ENCODE measurements around the gene SDK1.

SDK1 gene

DNA sequence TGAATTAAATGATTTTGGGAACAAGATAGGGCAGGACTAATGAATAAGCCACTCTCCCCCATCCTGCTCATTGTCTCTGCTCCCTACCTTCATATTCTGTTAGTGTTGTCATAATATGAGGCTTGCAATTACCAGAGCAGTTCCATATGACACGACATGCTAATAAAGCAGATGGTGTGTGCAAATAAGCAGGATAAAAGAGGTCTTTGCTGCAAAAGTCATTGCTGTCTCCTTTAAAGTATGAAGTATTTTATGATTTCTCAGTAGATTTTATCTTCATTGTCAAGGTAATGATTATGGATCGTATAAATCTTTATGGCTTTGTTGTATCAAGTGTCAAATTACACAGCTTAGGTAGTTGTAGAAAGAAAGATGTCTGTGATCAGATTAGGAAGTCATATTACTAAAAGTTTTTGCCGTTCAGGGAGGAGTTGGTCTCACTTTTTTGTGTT, 114.8 kb downstream of the SDK1 start:
- Histone ChIP-seq H3K4me1 (ENCODE audit: control insufficient read depth, insufficient read depth, low read length) (no peaks in the 10 kb centered on the region), H3K4me3 (ENCODE audit: low read length in 2 of 2) (no peak overlapping the region), H3K27ac (ENCODE audit: low read length) (no peak overlapping the region), H3K27me3 (ENCODE audit: control insufficient read depth in 1 of 2, insufficient read depth in 2 of 2, low read length in 2 of 2) (no peaks in the 10 kb centered on the region), H3K9ac (ENCODE audit: low read length in 2 of 2) (no peak overlapping the region), H3K9me3 (ENCODE audit: control insufficient read depth in 2 of 2, low read length in 2 of 2) (no peaks in the 10 kb centered on the region), H3K36me3 (ENCODE audit: control insufficient read depth in 2 of 2, insufficient read depth in 2 of 2, low read length in 2 of 2) (no peaks in the 10 kb centered on the region)

DNA sequence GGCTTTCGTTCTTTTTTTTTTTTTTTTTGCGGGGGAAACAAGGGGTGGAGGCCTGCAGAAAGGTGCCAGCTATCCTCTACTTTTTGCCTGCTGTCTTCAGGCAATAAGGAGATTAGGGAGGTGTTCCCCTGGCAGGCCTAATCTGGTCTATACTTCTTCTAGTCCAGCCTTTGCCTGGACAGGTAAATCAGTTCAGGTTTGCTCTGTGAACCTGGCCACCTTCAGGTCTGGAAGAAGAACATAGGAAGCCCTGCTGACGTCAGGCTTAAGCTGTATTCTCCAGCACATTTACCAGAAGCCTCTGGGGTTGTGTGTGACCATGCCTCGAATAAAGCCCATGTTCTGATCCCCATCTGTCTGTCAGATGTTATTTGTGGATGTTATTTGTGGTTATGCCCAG, 115.4 kb downstream of the SDK1 start:
- Histone ChIP-seq H3K4me3 (ENCODE audit: low read length in 2 of 2) (no peak overlapping the region), H3K36me3 (ENCODE audit: control insufficient read depth in 2 of 2, insufficient read depth in 2 of 2, low read length in 2 of 2) (no peaks in the 10 kb centered on the region), H3K27me3 (ENCODE audit: control insufficient read depth in 1 of 2, insufficient read depth in 2 of 2, low read length in 2 of 2) (no peaks in the 10 kb centered on the region), H3K9me3 (ENCODE audit: control insufficient read depth in 2 of 2, low read length in 2 of 2) (no peaks in the 10 kb centered on the region), H3K27ac (ENCODE audit: low read length) (no peak overlapping the region), H3K9ac (ENCODE audit: low read length in 2 of 2) (no peak overlapping the region), H3K4me1 (ENCODE audit: control insufficient read depth, insufficient read depth, low read length) (no peaks in the 10 kb centered on the region)

DNA sequence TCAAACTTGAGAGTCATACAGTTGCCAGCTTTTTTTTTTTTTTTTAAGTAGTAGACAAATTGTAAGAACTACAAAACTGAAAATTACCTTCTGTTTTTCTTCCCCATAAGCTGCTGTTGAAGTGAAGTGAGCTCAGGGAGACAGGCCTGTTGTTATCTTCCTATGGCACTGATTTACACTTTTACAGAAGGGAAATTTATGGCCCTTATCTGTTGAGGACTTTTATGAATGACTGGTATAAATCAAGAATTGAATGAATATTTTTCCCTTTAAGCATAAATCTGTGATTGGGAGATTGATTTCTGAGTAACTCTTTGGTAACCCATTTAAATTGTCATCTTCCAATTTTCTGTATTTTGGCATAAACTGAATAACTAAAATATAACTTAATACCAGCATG, 124.0 kb downstream of the SDK1 start:
- Histone ChIP-seq H3K27ac (ENCODE audit: low read length) (no peak overlapping the region), H3K27me3 (ENCODE audit: control insufficient read depth in 1 of 2, insufficient read depth in 2 of 2, low read length in 2 of 2) (no peaks in the 10 kb centered on the region), H3K4me1 (ENCODE audit: control insufficient read depth, insufficient read depth, low read length) (no peaks in the 10 kb centered on the region), H3K9me3 (ENCODE audit: control insufficient read depth in 2 of 2, low read length in 2 of 2) (peaks cover 0 to 3% of the 10 kb centered on the region in 2 donors), H3K9ac (ENCODE audit: low read length in 2 of 2) (no peak overlapping the region), H3K4me3 (ENCODE audit: low read length in 2 of 2) (no peak overlapping the region), H3K36me3 (ENCODE audit: control insufficient read depth in 2 of 2, insufficient read depth in 2 of 2, low read length in 2 of 2) (no peaks in the 10 kb centered on the region)

DNA sequence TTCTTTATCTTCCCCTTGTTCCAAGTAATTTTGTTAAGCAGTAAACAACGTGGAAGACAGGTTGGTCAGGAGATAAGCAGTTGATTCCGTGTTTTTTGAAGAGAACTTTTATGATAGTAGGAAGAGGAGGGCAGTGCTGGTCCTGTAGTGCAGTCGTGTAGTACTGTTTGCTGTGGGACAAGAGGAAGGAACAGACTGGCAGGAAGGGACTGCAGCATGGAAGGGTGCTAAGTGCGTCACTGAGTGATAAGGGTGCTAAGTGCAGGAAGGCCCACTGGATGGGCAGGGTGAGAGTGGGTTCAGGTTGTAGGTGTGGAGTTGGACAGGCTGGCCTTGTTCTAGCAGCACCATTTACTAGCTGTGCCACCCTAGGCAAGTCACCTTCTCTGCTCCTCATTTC, 125.0 kb downstream of the SDK1 start:
- H3K4me1 ChIP-seq (ENCODE audit: control insufficient read depth, insufficient read depth, low read length), result no peaks in the 10 kb centered on the region
- H3K36me3 ChIP-seq (ENCODE audit: control insufficient read depth in 2 of 2, insufficient read depth in 2 of 2, low read length in 2 of 2), result no peaks in the 10 kb centered on the region
- H3K27ac ChIP-seq (ENCODE audit: low read length), result no peak overlapping the region
- H3K9me3 ChIP-seq (ENCODE audit: control insufficient read depth in 2 of 2, low read length in 2 of 2), result peaks cover 0 to 3% of the 10 kb centered on the region in 2 donors
- no peaks in the 10 kb centered on the region for H3K27me3 ChIP-seq (ENCODE audit: control insufficient read depth in 1 of 2, insufficient read depth in 2 of 2, low read length in 2 of 2)
- no peak overlapping the region for H3K4me3 ChIP-seq (ENCODE audit: low read length in 2 of 2)
- no peak overlapping the region for H3K9ac ChIP-seq (ENCODE audit: low read length in 2 of 2)

DNA sequence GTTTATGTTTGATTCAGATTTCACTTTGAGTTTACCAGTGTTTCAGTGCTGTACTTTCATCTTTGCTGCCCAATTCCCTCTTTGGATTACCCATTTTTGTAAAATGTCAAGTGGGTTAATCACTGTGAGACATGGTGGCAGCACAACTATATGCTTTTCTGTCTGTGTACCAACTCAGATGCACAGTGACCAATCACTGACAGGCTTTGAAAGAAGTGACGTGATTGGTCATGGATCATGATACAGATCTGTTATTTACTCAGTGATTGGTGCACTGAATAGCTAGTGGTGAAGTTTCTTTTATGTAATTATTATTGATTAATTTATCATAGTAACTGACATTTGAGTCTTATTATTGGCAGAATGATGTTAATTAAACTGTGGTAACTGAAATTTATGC, 126.9 kb downstream of the SDK1 start:
- no peaks in the 10 kb centered on the region for H3K36me3 ChIP-seq (ENCODE audit: control insufficient read depth in 2 of 2, insufficient read depth in 2 of 2, low read length in 2 of 2)
- H3K9me3 ChIP-seq (ENCODE audit: control insufficient read depth in 2 of 2, low read length in 2 of 2), result no peaks in the 10 kb centered on the region
- no peak overlapping the region for H3K27ac ChIP-seq (ENCODE audit: low read length)
- H3K9ac ChIP-seq (ENCODE audit: low read length in 2 of 2), result no peak overlapping the region
- H3K4me3 ChIP-seq (ENCODE audit: low read length in 2 of 2), result no peak overlapping the region
- no peaks in the 10 kb centered on the region for H3K4me1 ChIP-seq (ENCODE audit: control insufficient read depth, insufficient read depth, low read length)
- no peaks in the 10 kb centered on the region for H3K27me3 ChIP-seq (ENCODE audit: control insufficient read depth in 1 of 2, insufficient read depth in 2 of 2, low read length in 2 of 2)

DNA sequence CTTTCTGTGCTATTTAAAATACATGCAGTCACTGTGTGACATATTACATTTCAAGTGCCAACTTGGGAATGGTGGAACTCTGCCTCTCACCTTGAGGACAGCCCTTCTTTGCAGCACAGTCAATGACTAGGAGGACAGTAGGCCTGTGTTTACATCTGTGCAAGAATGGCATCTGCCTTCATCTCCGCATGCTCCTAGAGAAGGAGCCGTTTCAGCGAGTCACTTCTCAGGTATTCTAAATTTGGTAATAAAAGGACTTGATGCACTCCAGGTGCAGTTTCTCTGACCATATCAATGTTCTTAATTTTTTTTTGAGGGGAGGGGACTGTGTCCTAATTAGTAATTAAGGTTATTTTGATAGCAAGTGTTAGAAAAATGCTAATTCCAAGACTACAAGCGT, 128.9 kb downstream of the SDK1 start:
- Histone ChIP-seq H3K9me3 (ENCODE audit: control insufficient read depth in 2 of 2, low read length in 2 of 2) (no peaks in the 10 kb centered on the region), H3K9ac (ENCODE audit: low read length in 2 of 2) (no peak overlapping the region), H3K27me3 (ENCODE audit: control insufficient read depth in 1 of 2, insufficient read depth in 2 of 2, low read length in 2 of 2) (no peaks in the 10 kb centered on the region), H3K4me1 (ENCODE audit: control insufficient read depth, insufficient read depth, low read length) (no peaks in the 10 kb centered on the region), H3K4me3 (ENCODE audit: low read length in 2 of 2) (no peak overlapping the region), H3K27ac (ENCODE audit: low read length) (no peak overlapping the region), H3K36me3 (ENCODE audit: control insufficient read depth in 2 of 2, insufficient read depth in 2 of 2, low read length in 2 of 2) (no peaks in the 10 kb centered on the region)

DNA sequence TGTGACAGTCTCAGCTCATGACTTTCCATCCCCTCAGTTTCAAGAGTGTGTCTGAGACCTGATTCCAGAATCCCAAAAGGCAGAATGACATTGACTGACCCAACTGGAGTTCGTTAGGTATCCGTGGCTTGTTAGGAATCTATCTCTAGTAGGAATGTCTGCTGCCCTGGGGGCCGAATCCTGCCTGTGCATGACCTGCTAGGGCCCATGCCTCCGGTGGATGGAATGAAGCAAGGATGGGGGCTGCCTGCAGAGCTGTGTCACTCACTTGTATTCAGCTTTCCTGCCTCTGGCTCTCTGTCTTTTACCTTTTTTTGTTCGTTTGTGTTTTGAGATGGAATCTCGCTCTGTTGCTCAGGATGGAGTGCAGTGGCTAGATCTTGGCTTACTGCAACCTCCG, 129.5 kb downstream of the SDK1 start:
- H3K9me3 ChIP-seq (ENCODE audit: control insufficient read depth in 2 of 2, low read length in 2 of 2), result no peaks in the 10 kb centered on the region
- H3K4me1 ChIP-seq (ENCODE audit: control insufficient read depth, insufficient read depth, low read length), result no peaks in the 10 kb centered on the region
- no peaks in the 10 kb centered on the region for H3K27me3 ChIP-seq (ENCODE audit: control insufficient read depth in 1 of 2, insufficient read depth in 2 of 2, low read length in 2 of 2)

DNA sequence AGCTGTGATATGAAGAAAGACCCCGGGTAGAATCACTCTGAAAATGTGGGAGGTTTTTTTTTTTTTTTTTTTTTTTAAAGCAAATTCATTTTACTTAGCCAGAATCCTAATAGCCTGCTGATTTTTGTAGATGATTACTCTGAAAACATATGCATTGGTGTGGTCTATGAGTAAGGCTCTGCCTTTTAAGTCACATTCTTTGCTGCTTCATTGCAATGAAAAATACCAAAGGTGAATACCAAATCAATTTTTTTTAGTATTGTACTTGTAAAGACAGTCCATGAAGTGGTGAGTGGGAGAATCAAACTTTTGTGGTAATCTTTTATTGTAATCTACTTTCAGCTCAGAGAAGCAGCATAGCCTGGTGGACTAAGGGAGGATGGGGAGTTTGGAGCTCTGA, 130.3 kb downstream of the SDK1 start:
- Histone ChIP-seq H3K9ac (ENCODE audit: low read length in 2 of 2) (no peak overlapping the region), H3K36me3 (ENCODE audit: control insufficient read depth in 2 of 2, insufficient read depth in 2 of 2, low read length in 2 of 2) (no peaks in the 10 kb centered on the region), H3K27me3 (ENCODE audit: control insufficient read depth in 1 of 2, insufficient read depth in 2 of 2, low read length in 2 of 2) (no peaks in the 10 kb centered on the region), H3K27ac (ENCODE audit: low read length) (no peak overlapping the region), H3K4me1 (ENCODE audit: control insufficient read depth, insufficient read depth, low read length) (no peaks in the 10 kb centered on the region), H3K9me3 (ENCODE audit: control insufficient read depth in 2 of 2, low read length in 2 of 2) (no peaks in the 10 kb centered on the region), H3K4me3 (ENCODE audit: low read length in 2 of 2) (no peak overlapping the region)

More for the DNA sequence above, 129.5 kb downstream of the SDK1 start:
- H3K27ac ChIP-seq (ENCODE audit: low read length), result no peak overlapping the region
- no peak overlapping the region for H3K4me3 ChIP-seq (ENCODE audit: low read length in 2 of 2)
- no peak overlapping the region for H3K9ac ChIP-seq (ENCODE audit: low read length in 2 of 2)
- H3K36me3 ChIP-seq (ENCODE audit: control insufficient read depth in 2 of 2, insufficient read depth in 2 of 2, low read length in 2 of 2), result no peaks in the 10 kb centered on the region

DNA sequence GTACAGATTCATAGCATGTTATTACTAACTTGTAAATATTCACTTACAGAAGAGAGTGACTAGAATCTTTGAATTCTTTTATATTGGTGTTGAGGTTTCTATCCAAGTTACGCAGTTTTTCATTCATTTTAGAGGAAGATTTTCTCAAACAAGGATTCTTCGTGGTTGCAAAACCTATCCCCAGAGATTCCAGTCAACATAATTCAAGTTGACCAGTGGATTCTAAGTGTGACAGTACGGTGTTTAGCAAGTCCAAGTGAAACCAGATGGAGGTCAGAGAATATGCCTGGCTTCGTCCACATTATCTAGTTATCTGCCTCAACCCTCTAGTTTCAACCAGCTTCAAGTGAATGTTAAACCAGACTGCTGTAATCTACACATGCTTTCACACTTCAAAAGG, 131.9 kb downstream of the SDK1 start:
- no peak overlapping the region for H3K27ac ChIP-seq (ENCODE audit: low read length)
- no peaks in the 10 kb centered on the region for H3K4me1 ChIP-seq (ENCODE audit: control insufficient read depth, insufficient read depth, low read length)
- H3K4me3 ChIP-seq (ENCODE audit: low read length in 2 of 2), result no peak overlapping the region
- no peaks in the 10 kb centered on the region for H3K9me3 ChIP-seq (ENCODE audit: control insufficient read depth in 2 of 2, low read length in 2 of 2)
- H3K27me3 ChIP-seq (ENCODE audit: control insufficient read depth in 1 of 2, insufficient read depth in 2 of 2, low read length in 2 of 2), result no peaks in the 10 kb centered on the region
- no peak overlapping the region for H3K9ac ChIP-seq (ENCODE audit: low read length in 2 of 2)
- no peaks in the 10 kb centered on the region for H3K36me3 ChIP-seq (ENCODE audit: control insufficient read depth in 2 of 2, insufficient read depth in 2 of 2, low read length in 2 of 2)

DNA sequence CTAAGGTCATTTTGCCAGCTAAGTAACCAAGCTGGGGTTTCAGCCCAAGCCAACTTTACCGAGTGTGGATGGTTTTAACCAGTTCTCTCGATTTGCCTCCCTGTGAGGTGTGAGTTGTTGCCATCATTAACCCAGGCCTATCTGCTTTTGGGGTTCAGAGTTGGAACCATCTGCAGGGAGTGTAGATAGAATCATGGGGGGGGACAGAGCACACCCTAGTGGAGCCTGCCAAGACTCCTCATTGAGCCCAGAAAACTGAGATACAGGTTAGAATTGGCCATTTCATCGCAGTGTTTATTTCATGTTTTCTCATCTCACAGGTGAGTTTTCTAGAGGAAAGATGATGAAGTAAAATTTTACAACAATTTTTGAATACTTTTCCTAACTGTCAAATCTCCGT, 133.6 kb downstream of the SDK1 start:
- Histone ChIP-seq H3K9ac (ENCODE audit: low read length in 2 of 2) (no peak overlapping the region), H3K4me3 (ENCODE audit: low read length in 2 of 2) (no peak overlapping the region), H3K27me3 (ENCODE audit: control insufficient read depth in 1 of 2, insufficient read depth in 2 of 2, low read length in 2 of 2) (no peaks in the 10 kb centered on the region), H3K4me1 (ENCODE audit: control insufficient read depth, insufficient read depth, low read length) (no peaks in the 10 kb centered on the region), H3K27ac (ENCODE audit: low read length) (no peak overlapping the region), H3K36me3 (ENCODE audit: control insufficient read depth in 2 of 2, insufficient read depth in 2 of 2, low read length in 2 of 2) (no peaks in the 10 kb centered on the region), H3K9me3 (ENCODE audit: control insufficient read depth in 2 of 2, low read length in 2 of 2) (no peaks in the 10 kb centered on the region)

DNA sequence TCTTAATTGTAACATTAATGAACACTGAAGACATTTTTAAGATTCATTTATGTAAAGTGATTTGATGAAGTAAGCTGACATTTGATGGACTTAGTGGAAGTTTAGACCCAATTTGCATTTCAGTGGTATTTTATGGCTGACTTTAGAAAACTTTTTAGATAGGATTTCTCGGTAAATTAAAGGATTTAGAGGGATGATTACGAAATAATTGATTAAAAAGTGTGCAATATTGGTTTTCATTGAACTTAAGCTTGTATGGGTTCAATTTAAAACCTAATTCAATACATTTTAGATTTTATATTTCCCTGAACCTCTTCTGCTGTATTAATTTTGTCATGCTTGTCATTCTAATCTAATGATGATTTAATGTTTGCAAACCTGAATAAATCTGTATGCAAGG, 135.1 kb downstream of the SDK1 start:
- Histone ChIP-seq H3K36me3 (ENCODE audit: control insufficient read depth in 2 of 2, insufficient read depth in 2 of 2, low read length in 2 of 2) (no peaks in the 10 kb centered on the region), H3K9ac (ENCODE audit: low read length in 2 of 2) (no peak overlapping the region), H3K4me1 (ENCODE audit: control insufficient read depth, insufficient read depth, low read length) (no peaks in the 10 kb centered on the region), H3K27me3 (ENCODE audit: control insufficient read depth in 1 of 2, insufficient read depth in 2 of 2, low read length in 2 of 2) (no peaks in the 10 kb centered on the region), H3K27ac (ENCODE audit: low read length) (no peak overlapping the region), H3K4me3 (ENCODE audit: low read length in 2 of 2) (no peak overlapping the region), H3K9me3 (ENCODE audit: control insufficient read depth in 2 of 2, low read length in 2 of 2) (no peaks in the 10 kb centered on the region)

DNA sequence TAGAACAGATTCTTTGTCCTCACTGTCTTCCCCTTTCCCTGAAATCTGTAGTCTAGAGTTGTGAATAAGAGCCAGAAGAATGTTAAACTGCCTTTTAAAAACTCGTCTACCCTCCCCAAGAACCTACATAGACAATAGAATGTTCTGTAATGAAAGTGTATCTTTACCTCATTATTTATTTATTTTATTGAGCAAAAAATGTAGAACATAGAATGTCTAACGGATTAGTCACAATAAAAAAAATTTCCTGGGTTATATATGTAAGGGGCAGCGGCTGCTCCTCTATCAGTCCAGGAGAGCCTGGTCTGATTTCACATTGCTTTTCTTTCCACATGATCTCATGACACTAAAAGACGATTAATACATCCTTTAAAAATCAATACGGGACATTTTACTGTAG, 135.7 kb downstream of the SDK1 start:
- Histone ChIP-seq H3K36me3 (ENCODE audit: control insufficient read depth in 2 of 2, insufficient read depth in 2 of 2, low read length in 2 of 2) (no peaks in the 10 kb centered on the region), H3K27ac (ENCODE audit: low read length) (no peak overlapping the region), H3K9ac (ENCODE audit: low read length in 2 of 2) (no peak overlapping the region), H3K27me3 (ENCODE audit: control insufficient read depth in 1 of 2, insufficient read depth in 2 of 2, low read length in 2 of 2) (no peaks in the 10 kb centered on the region), H3K4me3 (ENCODE audit: low read length in 2 of 2) (no peak overlapping the region), H3K9me3 (ENCODE audit: control insufficient read depth in 2 of 2, low read length in 2 of 2) (no peaks in the 10 kb centered on the region), H3K4me1 (ENCODE audit: control insufficient read depth, insufficient read depth, low read length) (no peaks in the 10 kb centered on the region)

Data from stomach smooth muscle (tissue), 2 donors.